ENCODE results near the gene EID2B. TPM values are rescaled to one million over a fixed set of nuclear protein-coding genes. Genes with fewer than 3 reads are reported as not detected.

EID2B gene, protein sequence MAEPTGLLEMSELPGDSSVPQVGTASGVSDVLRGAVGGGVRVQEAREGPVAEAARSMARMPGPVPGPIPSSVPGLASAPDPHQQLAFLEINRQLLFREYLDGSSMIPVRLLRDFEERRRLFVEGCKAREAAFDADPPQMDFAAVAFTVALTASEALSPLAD
- total RNA-seq: 7.5 TPM

DNA sequence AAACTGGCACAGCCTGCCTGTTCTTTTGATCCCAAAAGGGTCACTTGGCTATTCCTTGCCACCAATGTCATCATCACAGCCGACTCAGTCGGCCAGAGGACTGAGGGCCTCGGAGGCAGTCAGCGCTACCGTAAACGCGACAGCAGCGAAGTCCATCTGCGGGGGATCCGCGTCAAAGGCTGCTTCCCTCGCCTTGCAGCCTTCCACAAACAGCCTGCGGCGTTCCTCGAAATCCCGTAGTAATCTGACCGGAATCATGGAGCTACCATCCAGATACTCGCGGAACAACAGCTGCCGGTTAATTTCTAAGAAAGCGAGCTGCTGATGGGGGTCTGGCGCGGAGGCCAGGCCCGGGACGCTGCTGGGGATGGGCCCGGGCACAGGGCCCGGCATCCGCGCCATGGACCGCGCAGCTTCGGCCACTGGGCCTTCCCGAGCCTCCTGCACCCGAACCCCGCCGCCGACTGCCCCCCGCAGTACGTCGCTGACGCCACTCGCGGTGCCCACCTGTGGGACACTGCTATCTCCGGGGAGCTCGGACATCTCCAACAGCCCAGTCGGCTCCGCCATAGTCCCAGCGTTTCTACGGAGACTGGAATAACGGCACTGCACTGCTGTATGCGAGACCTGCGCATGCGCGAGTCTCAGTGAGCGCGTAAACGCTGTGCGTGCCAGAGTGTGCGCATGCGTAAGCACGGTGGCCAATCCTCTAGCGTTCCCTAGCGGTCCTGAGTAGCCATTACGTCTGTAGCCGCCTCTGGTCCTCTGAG, at the start of gene EID2B:
EID2B (minus strand) TSS at position 620 of the 770 bp plus-strand sequence; CDS start at position 570, 50 bp downstream.
- peak; percentile 95 to 100 (median 97) for DNase-seq (ENCODE audit: low read depth in 2 of 3, low spot score in 2 of 3)

DNA sequence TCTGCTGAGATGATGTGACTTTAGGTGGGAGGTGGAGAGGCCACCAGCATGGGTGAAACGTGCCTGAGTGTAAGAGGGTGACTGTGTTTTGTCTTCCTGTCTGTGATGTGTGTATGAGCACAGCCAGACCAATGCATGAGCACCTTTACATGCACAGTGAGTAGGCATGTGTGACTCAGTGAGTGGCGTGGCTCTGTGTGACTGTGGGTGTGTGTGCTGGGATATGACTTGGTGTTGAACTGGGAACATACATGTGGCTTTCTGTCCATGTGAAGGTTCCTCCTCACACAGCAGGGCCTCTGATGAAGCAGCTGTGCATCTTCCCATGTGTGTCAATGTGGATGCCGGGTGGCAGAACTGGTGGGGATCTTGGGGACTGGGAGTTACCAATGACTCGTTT, 49.8 kb upstream of the EID2B start:
- DNase-seq (ENCODE audit: low read depth in 2 of 3, low spot score in 2 of 3): no peak

DNA sequence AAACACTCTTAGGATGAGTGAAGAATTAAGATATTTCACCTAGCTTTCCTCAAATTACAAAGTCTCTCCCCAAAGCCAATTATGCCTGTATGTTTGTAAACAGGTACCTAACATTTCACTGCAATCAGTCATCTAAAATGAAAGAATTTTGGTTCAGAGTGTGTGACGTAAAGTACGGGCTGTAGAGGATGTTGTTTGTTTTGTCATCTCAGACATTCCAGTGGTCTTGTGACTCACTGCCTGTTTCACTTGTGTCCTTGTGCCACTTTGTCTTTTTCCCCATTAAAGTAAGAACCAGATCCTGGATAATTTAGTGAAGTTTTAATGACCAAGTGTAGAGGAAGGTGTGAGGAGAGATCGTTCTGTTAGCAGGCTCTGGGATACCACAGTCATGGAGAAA, 36.0 kb upstream of the EID2B start:
- DNase-seq (ENCODE audit: low read depth in 2 of 3, low spot score in 2 of 3): no peak

DNA sequence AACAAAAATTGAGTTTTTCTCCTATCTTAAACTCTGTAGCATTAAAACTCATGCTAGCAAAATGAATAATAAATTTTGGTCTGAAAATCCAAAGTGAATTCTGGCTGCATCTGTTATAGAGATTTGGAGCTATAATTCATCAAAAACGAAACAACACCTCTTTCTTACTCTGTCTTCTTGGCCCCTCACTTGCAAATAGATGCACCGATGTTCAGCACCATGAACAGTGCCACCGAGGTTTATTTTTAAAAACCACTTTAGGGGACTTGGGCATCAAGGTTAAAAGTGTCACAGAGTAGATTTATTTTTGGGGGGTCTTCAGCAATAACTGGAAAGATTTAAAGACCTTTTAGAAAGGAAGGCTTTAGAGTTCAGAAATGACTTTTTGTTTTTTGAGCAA, 33.4 kb upstream of the EID2B start:
- DNase-seq (ENCODE audit: low read depth in 2 of 3, low spot score in 2 of 3): no peak

DNA sequence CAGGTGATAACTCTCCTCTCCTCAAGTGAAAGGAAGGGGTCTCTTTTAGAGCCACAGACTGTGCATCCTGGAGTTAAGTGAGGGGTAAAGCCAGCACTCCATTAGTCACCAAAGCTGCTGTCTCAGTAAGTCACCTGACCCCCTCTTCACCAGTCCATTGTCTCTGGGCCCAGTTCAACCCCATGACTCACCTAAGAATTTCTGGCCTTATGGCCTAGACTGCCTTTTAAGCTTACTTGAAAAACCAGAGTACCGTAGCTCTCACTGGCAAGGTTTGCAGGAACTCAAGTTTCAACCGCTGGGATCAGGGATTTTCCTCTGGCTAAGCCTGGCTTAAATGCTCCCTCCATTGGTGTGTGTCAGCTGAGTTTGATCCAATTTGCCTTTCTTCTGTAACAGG, 30.8 kb upstream of the EID2B start:
- DNase-seq (ENCODE audit: low read depth in 2 of 3, low spot score in 2 of 3): no peak

DNA sequence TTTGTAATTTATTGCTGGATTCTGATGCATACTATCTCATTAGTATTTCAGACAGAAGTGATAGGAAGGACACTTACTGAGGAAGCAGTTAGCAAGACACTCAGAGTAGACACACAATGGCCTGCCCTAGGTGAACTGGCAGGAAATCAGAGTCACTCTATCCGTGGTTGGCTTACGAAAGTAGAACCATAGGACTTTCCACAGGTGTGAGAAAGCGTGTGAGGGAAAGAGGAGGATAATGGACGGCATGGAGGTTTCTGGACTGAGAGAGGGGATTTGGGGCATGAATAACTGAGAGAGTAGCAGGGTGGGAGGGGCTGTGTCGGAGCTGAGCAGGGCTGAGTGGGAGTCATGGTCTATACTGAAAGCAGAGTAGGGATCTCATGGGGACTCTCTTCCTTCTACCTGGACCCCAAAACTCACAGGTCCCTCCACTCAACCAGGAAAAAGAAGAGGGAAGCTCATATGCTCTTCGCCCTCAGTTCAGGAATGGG, 26.0 kb upstream of the EID2B start:
- DNase-seq (ENCODE audit: low read depth in 2 of 3, low spot score in 2 of 3): no peak

DNA sequence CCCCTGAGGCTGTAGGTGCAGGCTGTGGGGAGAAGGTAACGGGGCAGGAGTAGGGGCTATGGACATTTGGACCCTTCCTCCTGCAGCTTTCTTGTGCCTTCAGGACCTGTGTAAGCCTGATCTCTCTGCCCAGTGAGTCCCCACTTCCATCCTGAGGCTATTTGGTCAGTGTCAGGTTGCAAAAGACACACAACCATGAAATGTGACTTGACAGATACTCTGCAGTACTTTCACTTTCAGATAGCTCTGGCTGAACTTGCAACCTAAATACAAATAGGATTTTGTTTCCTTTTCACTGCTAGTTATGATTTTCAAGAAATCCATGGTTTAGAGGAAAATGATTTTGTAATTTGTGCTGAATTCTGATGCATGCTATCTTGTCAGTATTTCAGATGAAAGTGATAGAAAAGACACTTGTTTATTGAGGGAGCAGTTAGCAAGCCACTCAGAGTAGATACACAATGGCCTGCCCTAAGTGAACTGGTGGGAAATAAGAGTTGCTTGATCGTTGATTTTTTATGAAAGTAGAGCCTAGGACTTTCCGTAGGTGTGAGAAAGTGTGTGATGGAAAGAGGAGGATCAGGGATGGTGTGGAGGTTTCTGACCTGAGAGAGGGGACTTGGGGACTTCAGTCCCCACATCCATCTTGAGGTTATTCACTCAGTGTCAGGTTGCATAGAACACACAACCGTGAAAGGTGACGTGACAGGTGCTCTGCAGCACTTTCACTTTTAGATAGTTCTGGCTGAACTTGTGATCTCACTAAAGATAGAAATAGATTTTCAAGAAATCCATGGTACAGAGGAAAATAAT, 25.4 kb upstream of the EID2B start:
- no peak for DNase-seq (ENCODE audit: low read depth in 2 of 3, low spot score in 2 of 3)

DNA sequence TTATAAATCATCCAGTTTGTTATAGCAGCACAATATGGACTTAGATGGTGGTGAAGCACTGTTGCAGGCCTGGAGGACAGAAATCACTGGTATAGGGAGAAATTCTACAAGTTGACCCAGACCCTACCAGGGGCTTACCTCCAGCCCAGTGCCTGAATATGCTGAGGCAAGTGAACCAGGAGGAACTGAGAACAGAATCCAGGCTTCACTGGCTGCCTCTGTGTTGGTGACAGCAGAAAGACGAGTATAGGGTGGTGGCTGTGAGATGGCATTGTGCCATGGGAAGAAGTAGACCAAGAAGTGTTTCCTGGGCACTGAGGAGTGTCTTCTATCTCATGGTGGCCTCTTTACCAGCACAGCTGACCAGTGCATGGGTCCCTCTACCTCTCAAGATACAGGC, 23.2 kb upstream of the EID2B start:
- DNase-seq (ENCODE audit: low read depth in 2 of 3, low spot score in 2 of 3): no peak

DNA sequence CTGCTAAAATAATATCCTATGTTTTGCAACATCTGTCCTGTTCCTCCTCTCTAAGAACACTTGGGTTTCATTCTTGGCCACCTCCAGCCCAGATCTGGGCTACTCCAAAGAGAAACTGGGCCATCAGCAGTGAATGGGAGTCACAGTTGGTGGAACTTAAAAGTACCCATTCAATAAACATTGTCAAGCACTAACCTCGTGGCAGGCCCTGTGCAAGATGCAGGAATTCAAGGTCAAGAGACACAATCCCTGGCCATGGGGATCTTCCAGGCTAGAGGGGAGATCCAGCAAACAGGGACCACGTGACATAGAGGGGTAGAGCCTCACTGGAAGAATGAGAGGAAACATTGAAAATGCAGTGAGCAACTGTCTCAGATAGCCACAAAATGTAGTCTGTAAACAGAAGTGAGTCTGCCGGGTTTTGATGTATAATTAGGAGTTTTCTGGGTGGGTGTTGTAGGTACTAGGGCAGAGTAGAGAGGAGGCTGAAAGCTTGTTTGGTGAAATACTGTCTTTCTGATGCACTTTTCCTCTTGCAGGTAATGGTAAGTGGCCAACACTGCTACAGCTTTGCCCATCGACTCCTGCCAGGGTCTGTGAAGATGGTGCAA, 22.2 kb upstream of the EID2B start:
- DNase-seq (ENCODE audit: low read depth in 2 of 3, low spot score in 2 of 3): no peak

DNA sequence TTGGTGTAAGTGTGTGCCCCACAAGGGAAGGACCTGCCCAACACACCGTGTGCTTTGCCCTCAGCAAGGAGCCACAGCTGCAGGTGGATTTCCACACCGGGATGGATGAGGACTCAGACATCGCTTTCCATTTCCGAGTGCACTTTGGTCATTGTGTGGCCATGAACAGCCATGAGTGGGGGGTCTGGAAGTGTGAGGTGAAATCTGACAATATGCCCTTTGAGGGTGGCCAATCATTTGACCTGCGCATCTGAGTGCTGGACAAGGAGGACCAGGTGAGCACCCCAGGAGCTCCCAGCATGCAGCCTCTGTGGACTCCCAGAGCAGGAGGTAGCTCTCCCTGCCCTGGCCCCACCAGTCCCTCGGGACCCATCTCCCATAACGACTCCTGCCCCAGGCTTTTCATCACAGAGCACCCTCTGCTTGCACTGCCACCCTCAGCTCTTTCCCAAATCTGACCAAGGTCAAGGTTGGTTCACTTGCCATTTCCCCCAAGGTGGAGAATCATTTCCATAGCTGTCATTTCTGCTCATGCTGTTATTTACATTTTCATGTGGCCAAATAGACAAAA, 20.5 kb upstream of the EID2B start:
- DNase-seq (ENCODE audit: low read depth in 2 of 3, low spot score in 2 of 3): no peak

DNA sequence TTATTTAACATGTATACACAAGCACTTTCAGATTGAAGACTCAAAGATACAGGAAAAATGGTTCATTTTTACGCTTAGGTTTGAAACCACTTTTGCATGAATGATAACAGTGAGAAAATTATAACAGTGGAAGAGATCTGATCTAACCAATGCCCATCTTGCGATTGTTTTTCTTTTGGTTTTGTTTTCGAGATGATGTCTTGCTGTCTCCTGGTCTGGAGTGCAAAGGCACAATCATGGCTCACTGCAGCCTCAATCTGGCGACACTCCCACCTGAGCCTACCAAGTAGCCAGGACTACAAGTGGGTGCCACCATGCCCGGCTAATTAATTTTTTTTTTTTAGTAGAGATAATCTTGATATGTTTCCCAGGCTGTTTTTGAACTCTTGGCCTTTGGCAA, 17.5 kb upstream of the EID2B start:
- DNase-seq (ENCODE audit: low read depth in 2 of 3, low spot score in 2 of 3): no peak

DNA sequence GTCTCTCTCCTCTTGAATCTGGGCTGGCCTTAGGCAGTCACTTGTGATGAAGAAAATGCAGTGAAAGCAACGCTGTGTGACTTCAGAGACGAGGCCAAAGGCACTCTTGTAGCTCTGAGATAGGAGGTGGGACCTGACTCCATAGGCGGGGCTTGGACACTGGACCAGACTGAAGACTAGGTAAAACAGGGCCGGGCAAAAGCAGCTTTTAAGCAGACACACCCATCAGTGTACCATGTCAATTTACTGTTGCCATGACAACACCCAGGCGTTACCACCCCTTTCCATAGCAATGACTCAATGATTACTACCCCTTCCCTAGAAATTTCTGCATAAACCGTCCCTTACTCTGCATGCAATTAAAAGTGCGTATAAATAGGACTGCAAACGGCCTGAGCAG, 13.9 kb upstream of the EID2B start:
- DNase-seq (ENCODE audit: low read depth in 2 of 3, low spot score in 2 of 3): no peak

DNA sequence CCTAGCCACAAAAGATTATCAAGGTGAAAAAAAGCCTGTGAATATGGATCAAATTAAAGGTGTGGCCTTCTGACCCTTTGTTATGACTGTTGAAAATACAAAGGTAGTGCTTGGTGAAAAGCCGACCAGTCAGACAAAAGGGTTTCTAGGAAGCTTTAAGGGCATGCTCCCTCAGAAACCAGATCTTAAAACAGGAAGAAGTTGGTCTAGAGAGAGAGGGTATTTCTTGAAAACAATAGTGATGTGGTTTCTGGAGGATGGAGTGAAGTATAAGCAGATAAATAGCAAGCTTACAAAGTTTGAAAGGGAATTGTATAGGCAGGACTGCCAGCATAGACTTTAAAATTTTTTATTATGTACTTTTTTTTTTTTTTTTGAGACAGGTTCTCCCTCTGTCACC, 12.3 kb upstream of the EID2B start:
- no peak for DNase-seq (ENCODE audit: low read depth in 2 of 3, low spot score in 2 of 3)

DNA sequence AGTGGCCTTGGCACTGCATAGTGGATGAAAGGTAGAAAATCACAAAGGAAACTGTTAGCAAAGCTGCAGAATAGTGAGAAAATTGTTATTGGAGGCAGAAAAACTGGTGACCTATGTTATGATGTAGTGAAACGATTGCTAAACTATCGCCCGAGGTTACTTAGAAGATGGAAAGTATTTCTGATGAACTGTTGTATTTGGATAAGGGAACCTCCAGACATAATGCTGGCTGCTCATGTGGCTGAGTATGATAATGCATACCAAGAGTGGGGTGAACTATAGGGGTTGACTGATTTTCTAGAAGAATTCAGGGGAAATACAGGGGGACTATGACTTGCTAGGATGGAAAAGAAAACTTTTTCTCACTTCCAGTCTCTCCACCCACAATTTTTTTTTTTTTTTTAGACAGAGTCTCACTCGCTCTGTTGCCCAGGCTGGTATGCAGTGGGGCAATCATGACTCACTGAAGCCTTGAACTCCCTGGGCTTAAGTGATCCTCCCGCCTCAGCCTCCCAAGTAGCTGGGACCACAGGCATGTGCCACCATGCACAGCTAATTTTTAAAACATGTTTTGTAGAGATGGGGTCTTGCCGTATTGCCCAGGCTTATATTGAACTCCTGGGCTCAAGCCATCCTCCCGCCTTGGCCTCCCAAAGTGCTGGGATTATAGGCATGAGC, 11.7 kb upstream of the EID2B start:
- no peak for DNase-seq (ENCODE audit: low read depth in 2 of 3, low spot score in 2 of 3)

DNA sequence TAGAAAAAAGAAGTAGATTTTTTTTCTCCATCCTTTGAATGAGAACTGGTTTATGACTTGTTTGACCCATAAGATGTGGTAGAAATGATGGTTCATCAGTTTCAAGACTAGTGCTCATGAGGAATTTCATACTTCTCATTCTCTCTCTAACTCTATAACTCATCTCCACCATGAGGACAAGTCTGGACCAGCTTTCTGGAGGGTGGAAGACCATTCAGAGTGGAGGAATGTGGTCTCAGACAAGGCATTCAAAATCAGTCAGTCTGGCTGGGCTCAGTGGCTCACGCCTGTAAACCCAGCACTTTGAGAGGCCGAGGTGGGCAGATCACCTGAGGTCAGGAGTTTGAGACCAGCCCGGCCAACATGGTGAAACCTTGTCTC, 10.8 kb upstream of the EID2B start:
- no peak for DNase-seq (ENCODE audit: low read depth in 2 of 3, low spot score in 2 of 3)

DNA sequence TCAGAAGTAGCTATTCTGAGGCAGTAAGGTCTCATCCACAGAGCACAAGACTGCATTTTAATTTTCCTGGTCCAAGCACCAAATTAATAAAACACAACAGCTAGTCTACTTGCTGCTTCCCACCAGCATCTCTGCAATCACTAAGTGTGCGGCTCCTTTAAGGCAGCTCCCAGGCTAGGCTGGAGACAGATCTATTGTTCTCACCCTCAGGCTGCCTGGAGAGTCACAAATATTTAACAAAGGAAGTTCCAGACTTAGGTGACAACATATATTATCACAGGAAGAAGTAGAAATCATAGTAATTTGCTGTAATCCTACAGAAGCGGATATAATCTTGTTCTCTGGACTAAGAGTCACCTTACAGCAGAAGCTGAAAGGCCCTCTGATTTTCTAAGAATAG, 9.6 kb upstream of the EID2B start:
- no peak for DNase-seq (ENCODE audit: low read depth in 2 of 3, low spot score in 2 of 3)

DNA sequence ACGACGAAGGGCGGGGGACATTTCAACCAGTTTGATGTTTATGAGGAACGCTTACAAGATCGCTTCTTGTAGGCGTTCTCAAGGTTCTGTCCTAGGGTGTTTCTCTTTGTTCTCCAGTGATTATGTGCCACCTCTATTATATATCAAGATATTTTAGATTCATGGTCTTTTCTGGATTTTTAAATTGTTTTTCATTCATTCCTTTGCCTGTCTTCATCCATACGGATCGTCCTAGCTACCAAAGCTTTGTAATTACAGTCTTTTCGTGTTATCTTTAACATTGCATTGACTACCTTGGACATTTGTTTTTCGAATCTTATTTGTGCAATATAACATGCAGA, 7.7 kb upstream of the EID2B start:
- DNase-seq (ENCODE audit: low read depth in 2 of 3, low spot score in 2 of 3): no peak

DNA sequence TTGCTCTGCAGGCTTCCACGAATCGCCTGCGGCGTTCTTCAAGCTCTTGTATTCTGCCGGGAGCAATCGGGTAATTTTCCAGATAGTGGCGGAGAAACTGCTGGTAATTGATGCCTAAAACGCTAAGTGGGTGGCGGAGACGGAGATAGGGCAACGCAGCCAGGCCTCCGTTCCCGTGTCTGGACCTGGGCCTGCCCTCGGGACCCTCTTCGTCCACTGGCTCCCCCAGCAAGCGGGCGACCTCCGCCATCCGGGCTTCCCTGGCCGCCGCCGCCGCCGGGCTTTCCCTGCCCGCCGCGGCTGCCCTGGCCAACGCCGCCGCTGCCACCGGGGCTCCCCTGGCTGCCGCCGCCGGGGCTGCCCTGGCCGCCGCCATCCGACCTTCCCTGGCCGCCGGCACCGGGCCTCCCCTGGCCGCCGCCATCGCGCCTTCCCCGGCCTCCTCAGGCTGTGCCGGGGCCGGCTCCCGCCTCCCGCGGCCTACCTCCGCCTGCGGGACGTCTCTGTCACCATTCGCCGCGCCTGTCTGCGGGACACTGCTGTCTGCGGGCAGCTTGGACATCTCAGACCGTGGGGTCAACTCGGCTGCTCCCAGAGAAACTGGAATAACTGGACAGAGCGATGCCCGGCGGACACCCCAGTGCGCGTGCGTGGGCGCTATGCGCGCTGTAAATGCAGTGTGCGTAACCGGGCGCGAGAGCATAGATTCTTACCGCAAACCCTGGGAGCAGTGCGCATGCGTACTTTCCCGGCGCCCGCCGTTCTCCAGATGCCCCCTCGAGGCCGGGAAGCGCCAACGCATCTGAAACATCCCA, 7.1 kb upstream of the EID2B start, which contains the start of gene EID2:
EID2 (minus strand) TSS at position 644 of the 815 bp plus-strand sequence; CDS start at position 562, 82 bp downstream.
- peak; percentile 91 to 92 (median 92) for DNase-seq (ENCODE audit: low read depth in 2 of 3, low spot score in 2 of 3)

DNA sequence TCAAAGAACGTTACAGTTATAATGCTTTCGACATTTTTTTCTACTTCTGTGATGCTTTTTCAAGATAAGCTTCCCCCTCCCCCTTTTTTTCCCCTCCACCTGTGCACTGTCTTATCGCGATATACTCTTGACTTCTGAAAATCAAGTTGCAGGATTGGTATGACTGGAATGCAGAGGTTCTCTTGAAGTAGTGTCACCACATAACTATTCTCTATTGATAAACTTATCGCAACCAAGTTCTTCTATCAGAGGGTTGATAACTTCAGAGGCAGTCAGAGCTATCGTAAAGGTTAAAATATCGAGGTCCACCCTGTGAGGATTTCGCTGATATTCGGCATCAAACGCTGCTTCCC, 6.5 kb upstream of the EID2B start:
- DNase-seq (ENCODE audit: low read depth in 2 of 3, low spot score in 2 of 3): no peak

DNA sequence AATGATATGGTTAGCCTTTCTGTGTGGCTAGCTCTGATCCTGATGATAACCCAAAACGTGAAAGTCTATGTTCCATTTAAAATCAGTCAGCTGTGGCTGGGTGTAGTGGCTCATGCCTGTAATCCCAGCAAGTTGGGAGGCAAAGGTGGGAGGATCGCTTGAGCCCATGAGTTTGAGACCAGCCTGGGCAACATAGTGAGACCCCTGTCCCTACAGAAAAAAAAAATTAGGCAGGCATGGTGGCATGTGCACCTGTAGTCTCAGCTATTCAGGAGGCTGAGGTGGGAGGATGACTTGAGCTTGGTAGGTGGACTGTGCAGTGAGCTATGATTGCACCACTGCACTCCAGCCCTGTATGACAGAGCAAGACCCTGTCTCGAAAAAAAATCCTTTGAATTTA, 1.1 kb upstream of the EID2B start:
- DNase-seq (ENCODE audit: low read depth in 2 of 3, low spot score in 2 of 3): no peak

Data from hematopoietic multipotent progenitor cell (in vitro differentiated cells).